HG03342 (cell line): ENCODE data around the gene MRPL10.

Experiments
- ATAC-seq: cut with Tn5 transposase; IDR thresholded peaks from one replicate; pipeline ENCODE4 v1.9.1; 2021; ENCODE audit warnings: mild to moderate bottlenecking, moderate library complexity; ENCODE audit not compliant: unreplicated experiment

MRPL10 gene

DNA sequence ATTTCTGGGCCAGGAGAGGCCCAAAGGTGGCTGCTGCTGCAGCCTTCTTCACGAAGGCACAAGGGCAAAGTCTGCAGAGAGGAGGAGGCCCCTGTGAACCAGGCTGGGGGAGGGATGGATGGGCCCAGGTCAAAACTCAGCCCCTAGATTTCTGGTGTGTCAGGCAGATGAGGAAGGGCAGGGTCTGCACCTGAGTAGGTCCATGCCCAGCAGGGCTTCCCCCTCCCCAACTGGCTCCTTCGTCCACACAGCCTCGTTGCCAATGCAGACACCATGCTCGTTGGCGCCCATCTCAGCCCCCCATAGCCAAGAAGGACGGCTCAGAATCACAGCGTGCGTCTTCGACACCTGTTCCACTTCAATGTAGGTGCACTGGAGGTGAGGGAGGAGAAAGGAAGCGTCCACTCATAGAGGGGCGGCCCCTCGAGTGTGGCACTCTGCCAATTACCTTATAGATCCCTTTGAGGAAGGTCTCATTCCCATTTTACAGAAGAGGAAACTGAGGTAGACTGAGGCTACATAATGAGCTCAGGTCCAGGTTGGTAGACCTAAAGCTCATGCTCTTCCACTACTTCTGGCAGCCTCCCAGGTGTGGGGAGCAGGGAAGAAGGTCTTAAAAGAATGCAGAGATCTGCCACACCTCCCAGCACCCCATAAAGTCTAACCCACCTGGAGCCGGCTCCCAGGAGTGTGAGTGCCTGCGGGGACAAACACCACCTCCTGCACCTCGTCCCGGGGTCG lies 8.8 kb upstream of the MRPL10 start:
- ATAC-seq, result no peak

DNA sequence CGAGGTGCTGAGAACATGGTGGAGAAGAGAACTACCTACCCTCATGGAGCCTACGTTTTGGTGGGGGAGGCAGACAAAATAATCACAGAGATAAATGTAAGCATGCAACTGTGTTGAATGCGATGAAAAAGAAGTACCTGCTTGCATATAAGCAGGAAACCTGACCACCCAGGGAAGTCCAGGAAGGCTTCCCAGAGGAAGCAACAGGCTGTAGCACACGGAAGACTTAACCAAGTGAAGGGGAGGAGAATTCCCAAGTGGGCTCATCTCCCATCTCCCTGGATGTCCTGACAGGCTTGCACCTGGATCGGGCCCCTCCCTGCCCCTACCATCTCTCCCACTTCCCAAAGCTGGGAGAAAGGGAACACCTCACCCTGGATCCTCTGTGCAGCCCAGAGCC lies 7.7 kb upstream of the MRPL10 start:
- ATAC-seq, result no peak

DNA sequence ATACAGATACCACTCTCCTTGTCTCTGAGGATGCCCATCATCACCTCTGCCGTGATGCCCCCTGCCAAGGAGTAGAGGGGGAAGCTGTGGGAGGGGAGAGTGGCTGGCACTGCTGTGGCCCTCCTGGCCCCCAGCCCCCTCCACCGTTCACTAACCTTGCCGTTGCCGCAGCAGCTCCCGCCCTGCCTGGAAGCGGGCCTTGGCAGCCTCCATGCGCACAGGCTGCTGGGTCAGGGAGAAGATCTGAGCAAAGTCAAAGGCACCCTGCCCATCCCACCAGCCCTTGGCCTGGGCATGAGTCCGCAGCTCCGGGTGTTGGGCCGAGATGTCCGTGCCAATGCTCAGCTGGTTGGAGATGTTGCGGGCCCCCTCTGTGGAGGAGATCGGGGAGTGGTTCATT lies 7.3 kb upstream of the MRPL10 start:
- no peak for ATAC-seq

DNA sequence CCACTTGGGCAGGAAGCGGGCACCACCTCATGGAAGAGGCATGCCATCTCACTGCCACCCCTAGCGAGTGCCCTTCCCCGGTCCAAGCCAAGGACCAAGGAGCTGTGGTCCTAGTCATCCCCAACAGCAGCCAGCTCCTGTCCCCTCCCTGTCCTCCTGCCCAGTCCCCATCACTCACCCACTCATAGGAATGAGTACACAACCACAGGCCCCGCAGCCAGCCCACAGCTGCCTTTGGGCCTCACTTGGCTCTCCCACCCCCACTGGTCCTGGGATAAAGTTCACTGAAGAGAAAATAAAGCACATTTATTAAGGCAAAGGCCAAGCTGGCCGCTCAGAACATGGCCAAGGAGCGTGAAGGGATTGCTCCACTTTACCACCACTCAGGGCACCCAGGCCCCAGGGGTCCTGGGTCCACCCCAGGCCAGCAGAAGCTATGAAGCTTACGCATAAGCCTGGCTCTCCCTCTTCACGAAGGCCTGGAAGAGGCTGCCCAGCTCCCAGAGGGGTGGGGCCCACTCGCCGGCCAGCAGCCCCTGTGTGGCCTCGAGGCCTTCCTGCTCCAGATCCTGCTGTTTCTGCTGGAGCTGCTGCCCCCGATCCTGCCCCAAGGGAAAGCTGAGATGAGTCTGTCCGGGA lies 6.2 kb upstream of the MRPL10 start:
- ATAC-seq, result no peak

DNA sequence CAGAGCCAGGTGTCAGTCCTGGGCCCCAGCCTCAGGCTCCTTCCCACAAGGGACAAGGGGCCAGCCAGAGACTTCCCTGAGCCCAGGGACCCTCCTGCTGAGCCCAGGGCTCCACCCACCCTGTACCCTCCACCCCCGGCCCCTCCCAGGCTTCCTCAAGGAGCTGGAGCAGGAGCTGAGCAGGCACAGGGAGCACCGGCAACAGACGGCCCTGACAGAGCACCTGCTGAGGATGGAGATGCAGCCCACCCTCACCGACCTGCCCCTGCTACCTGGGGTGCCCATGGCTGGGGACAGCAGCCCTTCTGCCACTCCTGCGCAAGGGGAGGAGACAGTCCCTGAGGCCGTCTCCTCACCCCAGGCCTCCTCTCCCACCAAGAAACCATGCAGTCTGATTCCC lies 5.3 kb upstream of the MRPL10 start:
- ATAC-seq, result no peak

DNA sequence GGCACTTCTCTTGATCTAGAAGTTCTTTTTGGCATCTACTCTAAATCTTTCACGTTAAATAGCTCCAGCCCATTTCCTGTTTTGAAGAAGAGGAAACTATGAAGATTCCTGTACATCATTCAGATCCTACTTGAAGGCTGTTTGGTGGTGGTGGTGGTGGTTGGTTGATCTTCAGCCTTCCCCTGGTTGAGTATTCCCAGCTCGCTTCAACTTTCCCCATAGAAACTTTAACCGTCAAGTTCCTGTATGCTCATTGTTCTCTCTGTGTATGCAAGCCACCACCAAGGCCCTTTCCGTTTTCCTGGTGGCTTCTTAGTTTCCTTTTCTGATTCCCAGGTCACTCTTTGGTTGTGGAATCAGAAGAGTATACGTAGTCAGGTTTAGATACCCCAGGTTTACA lies 3.4 kb upstream of the MRPL10 start:
- ATAC-seq, result no peak

DNA sequence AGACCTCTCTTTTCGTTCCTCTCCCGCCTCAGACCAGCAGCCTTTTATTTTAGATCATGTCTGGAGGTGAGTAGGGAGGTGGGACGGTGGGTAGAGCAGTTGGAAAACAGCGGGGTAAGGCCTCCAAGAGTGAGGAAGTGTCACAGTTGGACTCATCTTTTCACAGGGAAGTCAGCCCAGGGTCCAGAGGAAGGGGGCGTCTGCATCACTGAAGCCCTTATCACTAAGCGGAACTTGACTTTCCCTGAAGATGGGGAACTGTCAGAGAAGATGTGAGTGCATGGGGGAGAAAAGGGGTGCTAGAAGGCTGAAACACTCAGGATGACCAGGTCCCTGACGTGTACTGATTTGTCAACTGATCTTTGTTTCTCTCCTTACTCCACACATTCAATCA lies 590 bp upstream of the MRPL10 start:
- no peak for ATAC-seq

DNA sequence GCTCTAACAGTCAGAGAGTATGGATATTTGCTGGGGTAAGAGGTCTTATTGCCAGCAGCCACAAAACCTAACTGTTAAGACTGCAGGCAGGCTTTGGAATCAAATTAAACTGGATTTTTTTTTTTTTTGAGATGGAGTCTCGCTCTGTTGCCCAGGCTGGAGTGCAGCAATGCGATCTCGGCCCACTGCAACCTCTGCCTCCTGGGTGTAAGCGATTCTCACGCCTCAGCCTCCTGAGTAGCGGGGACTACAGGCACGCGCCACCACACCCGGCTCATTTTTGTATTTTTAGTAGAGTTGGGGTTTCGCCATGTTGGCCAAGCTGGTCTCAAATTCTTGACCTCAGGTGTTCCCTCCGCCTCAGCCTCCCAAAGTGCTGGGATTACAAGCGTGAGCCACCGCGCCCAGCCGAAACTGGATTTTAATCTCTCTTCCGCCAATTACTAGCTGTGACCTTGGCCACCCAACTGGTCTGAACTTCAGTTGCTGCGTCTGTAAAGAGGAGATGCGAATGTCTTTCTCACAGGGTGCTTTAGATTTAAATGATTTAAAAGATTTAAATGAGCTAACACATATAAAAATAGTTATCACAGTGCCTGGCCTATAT lies 842 bp downstream of the MRPL10 start:
- ATAC-seq, result no peak

DNA sequence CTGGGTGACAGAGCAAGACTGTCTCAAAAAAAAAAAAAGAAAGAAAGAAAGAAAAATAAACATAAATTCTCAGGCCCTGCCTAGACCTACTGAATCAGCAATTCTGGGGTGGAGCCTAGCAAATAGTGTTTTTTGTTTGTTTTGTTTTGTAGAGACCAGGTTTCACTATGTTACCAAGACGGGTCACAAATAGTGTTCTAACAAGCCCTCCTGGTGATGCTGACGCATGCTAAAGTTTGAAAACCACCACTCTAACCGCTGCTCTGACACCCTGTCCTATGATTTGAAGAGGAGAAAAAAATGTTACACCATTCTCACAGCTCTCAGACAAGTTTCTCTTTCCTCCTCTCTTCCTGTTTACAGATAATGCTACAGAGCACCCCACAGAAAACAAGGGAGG lies 1.5 kb downstream of the MRPL10 start:
- no peak for ATAC-seq

DNA sequence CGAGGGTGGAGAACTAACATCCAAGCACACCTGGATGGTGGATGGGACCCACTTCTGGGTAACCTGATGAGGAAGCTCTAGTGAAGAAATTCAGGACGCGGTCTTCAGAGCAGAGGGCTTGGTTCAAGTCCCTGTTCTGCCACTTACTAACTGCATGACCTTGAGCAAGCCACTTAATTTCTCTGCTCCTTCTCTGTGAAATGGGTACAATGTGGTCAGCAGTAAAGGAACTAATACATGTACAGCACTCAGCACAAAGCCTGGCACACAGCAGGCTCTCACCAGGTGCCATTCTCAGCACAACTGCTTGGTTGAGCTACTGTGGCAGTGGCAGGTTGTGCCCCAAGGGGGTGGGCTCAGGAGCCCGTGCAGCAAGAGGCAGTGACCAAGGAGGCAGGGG lies 7.8 kb downstream of the MRPL10 start:
- no peak for ATAC-seq

DNA sequence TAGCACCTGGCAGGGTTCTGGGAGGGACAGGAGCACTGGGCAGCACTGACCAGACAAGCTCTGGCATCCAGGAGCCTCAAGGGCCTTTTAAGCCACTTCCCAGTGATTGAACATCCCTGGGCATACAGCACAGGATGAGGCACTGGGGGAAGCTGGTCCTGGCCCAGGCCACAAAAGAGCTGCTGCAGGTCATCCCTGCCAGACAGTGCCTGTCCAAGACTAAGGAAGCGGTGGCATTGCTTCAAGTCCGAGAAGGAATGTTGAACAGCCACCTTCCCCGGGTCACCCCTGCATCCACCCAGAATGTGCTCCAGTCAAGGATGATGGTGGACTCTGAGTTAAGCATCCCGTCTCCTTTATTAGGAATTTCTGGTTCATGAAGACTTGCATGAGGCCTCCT lies 8.6 kb downstream of the MRPL10 start:
- ATAC-seq, result no peak

DNA sequence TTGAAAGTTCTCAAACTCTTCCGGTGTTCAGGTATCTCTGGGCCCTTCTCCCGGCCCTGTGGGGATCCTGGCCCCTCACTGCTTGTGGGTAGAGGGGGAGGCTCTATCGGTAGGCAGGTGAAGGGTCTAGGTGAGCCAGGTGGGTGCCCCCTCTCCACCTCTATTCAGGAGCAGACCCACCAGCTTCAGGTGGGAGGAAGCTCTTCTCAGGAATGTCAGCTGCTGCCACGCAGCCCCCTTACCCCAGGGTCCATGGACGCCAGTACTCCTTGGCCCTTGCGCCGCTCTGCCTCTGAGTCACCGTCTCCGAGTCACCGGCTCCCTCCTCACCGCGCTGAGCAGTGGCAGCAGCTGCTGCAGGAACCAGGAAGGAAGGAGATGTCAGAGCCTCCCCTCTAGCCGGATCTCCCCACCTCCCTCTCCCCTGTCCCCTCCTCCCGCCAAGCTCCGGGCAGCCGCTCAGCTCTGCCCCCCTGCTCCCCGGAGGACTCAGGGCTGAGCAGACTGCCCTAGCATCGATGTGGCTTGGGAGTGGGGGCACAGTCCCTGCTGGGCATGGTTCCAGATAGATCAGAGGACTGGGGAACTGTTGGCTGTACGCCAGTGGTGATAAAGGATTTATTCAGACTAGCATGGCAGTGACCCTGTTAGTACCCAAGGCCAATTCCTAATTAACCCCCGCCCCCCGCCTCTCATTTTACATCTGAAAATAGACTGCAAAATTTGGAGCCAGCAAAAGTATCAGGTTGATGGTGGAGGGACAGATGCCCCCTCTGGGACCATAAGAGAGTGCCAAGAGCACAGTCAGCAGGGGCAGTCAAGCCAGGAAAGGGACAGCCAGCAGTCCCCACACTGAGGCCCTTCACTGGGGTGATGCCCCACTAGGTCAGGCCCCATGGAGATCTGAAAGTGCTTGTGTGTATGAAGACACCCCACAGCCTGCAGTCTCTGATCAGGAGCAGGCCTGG lies 9.6 kb downstream of the MRPL10 start, which contains the start of gene OSBPL7:
Gene OSBPL7 (minus strand): TSS at position 371 of the 968 bp plus-strand sequence. CDS start 1,516 bp downstream, outside the sequence.
- peak; percentile 72 for ATAC-seq

DNA sequence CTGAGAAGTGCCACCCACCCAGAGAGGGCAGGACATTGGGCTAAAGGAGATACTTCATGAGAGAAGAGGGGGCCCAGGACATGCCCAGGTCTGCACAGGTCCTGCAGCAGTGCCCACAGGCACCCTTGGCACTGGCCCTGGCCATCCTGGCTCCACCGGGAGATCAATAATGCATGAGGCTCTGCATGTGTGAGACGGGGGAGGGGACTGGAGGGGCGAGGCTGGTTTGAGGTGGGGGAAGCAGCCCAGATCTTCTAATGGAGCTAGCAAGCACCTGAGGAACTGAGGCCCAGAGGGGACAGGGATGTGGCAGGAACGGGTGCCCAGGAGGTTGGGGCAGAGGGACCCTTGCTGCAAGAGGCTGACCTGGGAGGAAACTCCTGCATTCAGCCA lies 10.3 kb downstream of the MRPL10 start:
- ATAC-seq, result no peak

DNA sequence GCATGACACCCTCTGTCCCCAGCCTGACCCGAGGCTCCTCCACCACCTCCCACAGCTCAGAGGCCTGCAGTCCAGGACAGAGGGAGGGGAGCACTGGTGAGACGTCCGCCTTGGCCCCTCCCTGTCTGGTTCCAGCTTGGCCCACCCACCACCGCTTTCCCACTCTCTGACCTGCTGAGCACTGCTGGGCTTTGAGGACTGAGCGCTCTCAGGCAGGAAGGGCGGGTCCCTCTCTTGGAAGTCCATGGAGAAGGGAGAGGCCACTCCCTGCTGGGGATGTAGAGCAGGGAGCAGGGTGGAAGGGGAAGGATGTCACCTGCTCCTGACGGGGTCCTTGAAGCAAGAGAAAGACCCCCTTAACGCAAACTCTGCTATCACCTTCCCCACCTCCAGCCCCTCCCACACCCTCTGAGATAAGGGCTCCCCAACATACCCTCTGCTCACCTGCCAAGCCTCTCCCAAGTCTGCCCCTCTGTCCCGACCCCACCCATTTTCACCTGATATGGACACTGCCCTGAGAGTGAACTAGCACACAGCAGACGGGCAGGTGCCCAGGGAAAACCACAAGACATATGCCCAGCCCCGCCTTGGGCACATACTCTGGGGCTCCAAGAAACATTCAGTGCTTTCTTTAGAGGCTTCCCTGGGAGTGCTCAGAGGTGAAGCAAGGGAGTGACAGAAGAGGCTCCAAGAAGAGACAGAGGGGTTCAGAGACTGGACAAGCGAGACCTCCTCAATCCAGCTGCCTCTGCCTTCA lies 11.1 kb downstream of the MRPL10 start:
- no peak for ATAC-seq

DNA sequence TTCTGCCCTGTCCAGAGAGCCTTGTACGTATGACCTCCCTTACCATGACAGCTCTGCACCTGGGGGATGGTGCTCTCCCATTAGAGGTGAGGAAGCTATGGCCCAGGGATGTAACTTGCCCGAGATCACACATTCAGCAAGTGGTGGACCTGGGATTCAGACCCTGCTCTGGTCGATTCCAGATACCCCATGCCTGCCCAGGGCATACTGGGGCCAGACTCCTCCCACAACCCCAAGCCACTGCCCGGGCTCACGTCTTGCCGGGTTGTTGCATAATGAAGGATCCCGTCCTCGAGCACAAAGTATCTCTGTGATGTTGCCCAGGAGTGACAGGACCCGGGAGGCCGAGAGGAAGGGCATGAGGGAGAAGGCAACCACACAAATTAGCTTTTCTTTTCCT lies 11.9 kb downstream of the MRPL10 start:
- no peak for ATAC-seq

DNA sequence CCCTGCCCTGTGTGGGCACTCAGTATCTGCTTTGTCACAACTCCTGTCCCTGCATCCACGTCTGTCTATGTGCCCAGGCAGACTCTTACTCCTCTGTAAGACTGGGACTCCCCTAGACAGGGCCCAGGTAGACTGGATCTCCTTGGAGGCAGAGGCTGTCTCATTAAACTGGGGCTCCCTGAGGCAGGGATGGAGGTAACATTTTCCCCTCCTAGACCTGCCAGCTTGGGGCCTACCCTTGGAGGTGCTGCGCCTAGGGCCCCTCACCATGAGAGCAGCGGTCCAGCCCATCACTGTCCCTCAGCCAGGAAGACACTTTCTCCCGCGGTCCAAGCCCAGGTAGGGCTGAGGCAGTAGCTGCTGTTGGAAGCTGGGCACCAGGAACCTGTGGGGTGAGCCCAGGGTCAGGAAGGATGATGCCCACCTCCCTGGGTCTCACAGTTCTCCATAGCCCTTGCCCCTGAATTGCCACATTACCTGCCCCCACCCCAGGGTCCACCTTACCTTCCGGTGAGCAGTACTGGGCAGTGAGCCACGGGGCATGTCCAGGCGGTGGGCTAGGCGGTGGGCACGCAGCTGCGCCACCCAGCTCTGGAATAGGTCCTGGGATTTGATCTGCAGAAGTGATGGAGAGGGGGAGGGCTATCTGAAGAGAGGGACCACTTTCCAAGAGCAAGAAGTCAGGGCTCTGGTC lies 13.2 kb downstream of the MRPL10 start:
- ATAC-seq, result no peak

DNA sequence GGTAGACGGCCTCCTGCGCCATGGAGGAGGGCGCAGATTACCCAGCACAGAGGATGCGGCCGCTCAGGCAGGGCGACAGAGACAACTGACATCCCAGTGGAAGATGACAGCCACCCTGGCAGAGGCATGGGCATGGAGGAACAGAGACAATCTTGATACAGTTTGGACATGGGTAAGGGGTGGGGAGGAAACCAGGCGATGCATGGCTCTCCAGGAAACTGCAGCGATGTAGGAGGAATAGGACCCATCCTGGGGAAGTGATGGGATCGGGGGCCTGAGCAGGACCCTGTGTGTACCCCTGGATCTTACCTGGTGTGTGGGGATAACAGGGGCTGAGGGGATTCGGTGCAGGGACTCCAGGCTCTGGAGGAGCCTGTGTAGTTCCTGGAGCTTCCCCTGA lies 14.4 kb downstream of the MRPL10 start:
- no peak for ATAC-seq

DNA sequence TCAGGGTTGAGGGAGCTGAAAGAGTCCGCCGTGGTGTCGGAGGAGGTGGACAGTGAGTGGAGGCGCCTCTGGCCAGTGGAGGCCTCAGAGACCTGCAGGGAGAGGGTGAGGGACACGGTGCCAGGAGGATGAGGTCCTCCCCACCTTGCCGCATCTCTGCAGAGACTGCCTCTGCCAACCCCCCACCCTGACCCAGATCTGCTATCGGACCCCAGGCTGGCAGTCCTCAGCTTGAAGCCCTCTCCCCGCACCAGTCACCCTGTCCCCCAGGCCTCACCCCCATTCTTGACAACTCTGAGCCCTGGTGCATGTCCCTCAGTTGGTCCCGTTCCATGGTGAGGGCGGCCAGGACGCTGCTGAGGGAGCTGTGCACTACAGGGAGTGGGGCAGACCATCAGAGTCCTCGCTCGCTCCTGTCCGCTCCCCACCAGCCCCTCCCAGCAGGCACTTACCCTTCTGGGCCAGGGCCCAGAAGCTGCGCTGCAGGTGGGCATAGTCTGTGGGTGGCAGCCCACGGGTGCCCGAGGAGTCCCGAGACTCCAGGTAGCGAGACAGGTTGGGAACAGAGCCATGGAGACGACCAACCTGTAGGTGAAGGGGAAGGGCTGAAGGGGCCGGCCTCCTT lies 15.1 kb downstream of the MRPL10 start:
- no peak for ATAC-seq
